NAMALWA (cell line): Measurements from ENCODE around the gene MIPEP.
"Not testable (repeated sequence)": the region's sequence is repeated elsewhere in the genome, so short reads cannot be mapped to it uniquely, and the experiment has no call there.

Experiments used
- DNase-seq: peaks from one replicate; pipeline ENCODE4 v3.0.0-alpha.2; 2015; ENCODE audit warnings: low spot score

The MIPEP gene

DNA sequence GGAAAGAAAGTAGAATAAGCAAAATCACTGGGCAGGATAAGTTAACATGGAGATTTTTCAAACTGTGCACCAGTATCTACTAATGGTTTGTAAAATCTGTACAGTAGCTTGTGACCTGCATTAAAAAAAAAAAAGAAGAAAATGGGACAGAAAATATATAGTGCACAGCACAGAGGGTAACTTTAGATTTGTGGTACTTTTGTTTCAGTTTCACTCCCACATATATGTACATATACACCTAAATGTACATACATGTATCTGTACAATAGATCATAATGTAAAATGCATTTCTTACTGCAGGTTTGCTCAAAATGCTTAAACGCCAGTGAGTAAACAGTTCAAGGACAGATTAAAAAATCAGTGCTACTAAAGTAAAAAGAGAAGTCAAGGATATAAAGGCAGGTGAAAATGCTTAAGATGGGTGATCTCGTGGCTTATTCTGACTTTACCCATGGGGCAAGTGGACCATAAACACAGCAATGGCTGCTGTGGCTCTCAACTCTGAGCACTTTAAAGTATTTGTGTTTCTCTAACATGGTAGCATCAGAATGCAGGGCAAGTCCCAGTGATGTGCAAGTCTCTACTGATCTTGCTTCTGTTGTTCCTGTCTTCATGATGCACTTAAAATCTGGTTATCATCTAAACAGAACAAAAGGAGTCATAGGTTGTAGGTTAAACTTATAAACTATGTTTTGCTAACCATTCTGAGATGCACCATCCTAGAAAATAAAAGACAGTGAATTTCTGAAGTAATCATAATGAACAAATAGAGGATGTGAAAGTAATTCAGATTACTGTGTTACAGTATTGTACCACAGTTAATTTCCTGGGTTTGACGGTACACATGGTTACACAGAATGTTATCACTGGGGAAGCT lies 112.3 kb downstream of the MIPEP start:
- peak; percentile 33 for DNase-seq

DNA sequence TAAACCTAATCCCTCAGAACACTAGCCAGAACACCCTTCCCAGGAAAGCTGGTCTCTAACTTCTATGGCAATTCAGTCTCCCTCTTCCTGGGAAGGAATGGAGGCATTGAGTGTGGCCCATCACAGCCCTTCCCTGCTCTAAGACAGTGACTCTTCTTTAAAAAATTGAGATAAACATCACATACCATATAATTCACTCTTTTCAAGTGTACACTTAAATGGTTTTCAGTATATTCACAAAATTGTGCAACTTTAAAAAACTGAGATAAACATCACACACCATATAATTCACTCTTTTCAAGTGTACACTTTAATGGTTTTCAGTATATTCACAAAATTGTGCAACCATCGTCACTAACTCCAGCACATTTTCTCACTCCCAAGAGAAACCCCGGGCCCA lies 116.5 kb downstream of the MIPEP start:
- DNase-seq = no peak

DNA sequence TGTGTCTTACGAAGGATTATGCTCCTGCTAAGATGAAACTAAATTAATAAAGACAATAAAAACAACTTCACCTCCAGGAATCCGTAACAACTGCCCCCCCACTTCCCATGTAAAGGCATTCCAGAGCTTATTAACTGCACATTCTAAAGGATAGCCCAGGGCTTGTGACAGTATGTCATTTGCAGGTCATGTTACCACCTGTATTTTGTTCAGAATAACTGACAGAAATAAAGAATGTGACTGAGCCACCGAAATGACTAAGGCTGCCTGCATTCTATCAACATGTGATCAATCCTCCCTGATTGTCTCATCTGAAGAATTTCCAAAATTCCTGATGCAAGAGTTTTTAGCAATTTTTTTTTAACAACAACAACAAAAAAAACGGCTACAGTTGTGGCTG lies 117.2 kb downstream of the MIPEP start:
- no peak for DNase-seq

DNA sequence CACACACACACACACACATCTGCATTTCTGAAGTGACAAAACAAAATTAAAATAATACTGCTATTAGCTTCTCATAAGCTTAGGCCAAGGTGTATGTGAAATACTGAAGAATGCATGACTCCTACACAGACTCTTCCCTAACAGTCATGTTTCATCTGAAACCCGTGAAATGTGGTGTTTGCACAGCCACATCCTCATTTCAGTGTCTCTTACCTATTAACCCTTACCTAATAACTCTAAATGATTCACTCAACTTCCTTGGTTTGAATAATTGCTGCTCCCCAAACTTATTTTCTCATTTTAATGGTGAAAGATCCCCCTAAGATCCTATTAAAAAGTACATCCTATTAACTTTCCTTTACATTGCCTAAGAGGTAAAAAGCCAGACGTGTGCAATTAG lies 117.6 kb downstream of the MIPEP start:
- no peak for DNase-seq

DNA sequence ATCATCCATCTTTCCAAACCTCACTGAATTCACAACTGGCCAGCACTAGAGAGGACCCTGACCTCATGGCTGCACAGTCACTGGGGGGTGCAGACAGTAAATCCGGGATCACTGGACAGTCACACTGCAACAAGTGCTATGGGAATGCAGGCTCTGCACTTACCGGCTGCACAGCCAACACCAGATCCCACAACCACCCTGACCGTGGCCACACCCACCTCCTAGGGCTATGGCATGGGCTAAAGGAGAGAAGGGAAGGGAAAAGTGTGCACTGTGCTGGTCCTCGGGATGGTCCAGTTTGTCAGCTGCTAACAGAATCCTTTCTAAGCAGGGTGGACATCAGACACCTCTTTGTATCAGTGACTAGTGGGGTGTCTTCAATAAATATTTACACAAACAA lies 118.2 kb downstream of the MIPEP start:
- DNase-seq = no peak

DNA sequence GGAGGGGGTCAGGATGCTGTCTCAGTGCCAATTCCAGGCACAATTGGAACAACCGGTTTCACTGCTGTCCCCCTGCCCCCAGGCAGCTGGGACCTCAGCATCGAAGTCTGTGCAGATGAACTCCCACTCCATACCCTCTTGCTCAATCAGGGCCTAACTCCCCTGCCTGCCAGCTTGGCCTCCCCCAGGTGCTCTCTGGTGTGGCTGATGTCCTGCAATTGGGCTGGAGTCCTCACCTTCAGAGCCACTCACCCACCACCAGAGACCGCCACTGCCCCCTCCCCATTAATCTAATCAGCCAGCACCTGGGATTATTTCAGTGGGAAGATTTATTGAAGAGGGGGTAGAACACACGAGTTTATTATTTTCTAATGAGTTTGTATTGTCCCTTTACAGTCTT lies 118.8 kb downstream of the MIPEP start:
- DNase-seq = no peak

DNA sequence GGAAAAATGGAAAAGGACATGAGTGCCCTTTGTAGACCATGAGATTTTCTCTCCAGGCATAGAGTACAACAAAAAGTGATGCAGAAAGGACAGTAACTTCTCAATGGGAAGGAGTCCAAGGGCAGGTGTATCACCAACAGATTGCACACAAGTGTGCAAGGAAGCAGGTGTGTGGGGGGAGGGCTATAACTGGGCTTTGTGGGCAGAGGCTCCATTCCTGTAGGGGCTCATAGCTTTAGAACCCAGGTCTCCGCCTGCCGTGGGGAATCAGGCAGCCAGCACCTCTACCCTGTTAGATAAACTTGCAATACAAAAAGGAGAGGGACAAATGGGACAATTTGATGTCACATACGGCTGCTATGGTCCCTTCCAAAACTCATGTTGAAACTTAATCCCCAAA lies 119.8 kb downstream of the MIPEP start:
- DNase-seq = no peak

DNA sequence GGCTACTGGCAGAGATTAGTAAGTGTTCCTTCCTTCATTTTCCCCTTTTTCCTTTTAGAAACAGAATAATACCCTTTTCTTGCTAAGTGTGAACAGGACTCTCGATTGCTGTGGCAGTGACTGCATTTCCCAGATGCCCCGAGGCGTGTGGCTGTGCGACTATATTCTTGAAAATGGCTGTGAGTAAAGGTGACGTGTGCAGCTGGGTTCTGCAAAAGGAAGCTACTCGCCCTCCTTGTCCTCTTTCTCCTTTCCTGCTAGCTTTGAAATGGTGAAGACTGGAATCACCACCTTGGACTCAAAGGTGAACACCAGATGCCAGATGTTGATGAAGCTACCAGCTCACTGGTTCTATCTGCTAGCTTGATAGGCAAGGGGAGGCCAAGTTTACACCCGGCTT lies 121.4 kb downstream of the MIPEP start:
- DNase-seq = no peak

DNA sequence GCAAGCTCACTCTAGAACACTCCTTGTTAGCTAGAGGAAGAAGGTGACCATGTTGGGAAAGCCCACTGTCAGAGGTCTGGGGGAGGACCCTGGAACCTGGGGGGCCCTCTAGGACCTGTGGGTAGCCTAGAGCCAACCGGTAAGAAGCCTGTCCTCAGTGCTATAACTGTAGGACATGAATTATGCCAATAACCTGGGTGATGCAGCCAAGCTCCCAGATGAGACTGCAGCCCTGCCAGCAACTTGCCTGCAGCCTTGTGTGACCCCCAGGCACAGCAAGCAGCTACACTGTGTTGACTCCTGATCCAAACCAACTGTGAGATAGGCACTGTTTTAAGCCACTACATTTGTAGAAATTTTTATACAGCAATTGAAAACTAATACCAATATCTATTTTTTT lies 122.3 kb downstream of the MIPEP start:
- no peak for DNase-seq

DNA sequence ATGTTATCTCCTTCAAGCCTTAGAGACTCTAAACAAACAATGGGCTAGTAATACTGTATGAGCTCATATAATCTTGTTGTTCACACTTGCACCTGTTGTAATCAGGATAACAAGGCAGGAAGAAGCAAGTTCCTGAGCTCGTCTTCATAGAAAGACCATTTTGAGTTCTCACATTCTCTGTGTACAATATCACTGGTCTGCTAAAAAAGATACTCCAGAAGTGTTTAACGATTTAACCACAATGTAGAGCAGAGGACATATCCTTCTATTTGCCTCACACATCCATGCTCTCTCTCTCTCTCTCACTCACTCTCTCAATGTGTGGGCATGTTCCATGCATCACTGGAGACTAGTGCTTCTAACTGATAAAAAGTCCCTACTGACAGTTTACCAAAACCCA lies 122.9 kb downstream of the MIPEP start:
- DNase-seq = no peak

DNA sequence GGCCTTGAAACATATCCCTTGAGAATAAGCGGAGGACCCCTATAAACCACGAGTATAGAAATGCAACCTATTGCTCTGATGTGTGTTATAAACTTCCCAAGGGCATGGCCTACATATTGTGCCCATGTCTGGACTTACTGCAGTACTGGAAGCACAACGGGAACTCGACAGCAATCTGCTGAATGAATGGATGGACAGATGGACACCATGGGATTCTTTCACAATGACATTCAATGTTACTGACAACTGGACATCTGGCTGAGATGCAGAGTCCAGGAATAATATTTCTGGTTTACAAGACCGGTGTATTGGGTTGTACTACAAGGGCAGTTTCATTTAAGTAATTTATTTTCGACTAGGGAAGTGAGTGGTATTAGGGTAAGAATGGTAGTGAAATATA lies 123.7 kb downstream of the MIPEP start:
- DNase-seq = no peak

DNA sequence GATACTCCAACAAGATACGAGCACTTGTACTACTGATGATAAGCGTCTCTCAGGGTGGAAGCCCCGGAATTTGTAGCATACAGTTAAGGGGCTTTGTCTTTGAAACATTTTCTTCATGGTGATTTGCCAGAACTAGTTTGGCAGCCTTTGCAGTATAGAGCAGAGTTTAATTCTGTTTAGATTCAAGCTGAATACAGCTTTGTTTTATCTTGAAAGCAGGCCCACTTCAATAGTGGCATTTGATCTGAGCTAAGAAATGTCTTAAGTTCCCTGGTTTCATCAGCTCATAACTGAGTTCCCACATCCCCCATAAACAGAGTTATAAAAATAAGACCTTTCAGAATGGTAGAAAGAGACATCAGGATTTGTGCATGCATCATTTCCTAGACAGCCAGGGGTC lies 125.9 kb downstream of the MIPEP start:
- DNase-seq = no peak

DNA sequence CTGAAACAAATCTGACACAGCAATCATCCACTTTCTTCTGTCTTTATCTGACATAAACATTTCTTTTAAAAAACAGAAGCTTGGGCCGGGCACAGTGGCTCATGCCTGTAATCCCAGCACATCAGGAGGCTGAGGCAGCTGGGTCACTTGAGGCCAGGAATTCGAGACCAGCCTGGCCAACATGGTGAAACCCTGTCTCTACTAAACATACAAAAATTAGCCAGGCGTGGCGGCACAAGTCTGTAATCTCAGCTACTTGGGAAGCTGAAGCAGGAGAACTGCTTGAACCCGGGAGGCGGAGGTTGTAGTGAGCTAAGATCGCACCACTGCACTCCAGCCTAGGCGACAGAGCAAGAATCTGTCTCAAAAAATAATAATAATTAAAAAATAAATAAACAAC lies 127.4 kb downstream of the MIPEP start:
- not testable (repeated sequence) for DNase-seq

DNA sequence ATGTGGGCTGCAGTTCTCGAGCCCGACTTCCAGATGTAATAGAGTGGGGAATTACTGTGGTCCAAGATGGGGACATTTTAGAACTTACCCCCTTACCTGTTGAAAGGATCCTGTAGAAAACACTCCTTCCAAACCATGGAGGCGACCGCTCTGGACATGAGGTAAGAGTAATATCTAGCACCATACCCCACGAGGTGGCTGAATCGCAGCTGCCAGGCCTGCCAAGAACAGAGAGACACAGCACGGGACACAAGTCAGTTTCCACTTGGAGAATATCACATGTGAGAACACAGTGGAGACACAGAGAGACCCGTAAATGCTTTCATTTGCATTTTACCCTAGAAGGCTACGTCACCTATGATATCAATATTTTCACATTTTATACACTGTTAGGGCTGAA lies 129.2 kb downstream of the MIPEP start:
- DNase-seq = no peak

DNA sequence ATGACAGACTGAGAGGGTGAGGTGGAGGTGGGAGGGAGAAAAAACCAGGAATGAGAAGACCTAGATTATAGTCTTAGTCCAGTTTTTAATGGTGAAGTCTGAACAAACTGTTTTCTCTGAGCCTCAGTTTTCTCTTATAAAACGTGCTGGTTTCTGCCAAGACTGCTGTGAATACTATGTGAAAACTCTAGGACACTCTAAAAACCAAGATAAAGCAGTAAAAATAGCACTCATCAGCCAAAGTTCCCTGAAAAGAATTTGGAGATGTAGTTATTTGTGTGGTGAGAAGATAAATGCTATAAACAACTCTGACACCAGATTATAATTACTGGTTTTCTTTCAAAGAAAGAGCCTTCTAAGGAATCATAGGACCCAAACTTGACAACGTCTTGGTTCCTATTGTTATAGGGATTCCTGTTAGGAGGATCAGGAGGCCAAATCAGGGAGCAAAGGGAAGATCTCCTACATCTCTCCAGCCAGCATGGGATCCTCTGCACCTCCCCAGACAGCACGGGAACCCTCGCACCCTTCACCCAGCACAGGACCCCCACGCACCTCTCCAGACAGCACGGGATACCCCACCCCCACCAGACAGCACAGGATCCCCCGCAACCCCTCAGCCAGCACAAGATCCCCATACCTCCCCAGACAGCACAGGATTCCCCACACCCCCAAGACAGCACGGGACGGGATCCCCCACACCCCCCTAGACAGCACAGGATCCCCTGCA lies 130.2 kb downstream of the MIPEP start:
- no peak for DNase-seq

DNA sequence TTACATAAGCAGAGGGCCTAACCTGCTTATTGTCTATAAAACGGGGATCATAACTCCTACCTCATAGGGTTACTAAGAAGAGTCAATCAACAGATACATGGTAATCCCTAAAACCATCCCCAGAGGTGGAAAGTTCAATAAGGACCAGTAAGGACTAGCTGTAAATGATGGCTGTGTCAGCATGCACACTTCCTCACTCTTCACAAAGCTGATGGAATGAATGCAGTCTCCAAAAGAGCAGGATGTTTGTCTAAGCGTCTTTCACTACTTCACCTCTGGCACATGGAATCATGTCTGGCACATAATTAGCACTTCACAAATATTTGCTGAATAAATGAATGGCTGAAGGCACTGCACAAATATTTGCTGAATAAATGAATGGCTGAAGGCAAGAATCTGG lies 134.2 kb downstream of the MIPEP start:
- DNase-seq = no peak

DNA sequence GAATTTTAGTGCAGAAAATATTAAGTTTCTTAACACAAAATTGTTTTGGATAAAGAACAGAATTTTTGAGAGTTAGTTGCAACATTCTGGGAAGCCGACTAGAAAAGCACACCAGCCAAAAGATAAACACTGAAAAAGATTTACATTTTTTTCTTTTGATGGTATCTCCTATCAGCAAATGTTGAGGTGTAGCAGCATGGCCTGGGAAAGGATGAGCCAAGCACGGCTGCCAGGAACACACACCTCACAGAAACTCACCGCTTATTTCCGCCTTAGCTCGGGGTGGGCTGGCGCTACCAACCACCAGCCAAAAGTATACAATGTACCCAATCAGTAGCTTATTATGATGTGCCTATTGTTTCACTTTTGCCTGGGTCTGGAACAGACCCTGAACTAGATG lies 134.7 kb downstream of the MIPEP start:
- DNase-seq = no peak

DNA sequence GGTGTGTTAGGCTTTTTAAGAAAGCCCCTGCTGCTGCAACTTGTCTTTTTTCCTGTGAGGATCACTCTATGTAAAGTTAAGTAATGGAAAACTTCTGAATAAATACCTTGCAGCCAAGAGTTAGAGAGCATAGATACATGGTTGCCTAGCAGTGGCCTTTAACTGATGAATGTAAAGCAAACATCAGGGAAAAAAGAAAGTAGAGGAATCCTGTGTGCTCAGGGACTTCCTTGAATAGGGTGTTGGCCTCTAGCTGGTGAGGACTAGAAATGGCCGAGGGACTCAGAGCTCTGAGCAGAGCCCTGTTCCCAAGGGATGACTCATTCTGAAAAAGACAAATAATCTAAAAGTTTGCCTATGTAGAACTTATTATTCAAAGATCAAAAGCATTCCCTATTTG lies 135.7 kb downstream of the MIPEP start:
- DNase-seq = no peak

DNA sequence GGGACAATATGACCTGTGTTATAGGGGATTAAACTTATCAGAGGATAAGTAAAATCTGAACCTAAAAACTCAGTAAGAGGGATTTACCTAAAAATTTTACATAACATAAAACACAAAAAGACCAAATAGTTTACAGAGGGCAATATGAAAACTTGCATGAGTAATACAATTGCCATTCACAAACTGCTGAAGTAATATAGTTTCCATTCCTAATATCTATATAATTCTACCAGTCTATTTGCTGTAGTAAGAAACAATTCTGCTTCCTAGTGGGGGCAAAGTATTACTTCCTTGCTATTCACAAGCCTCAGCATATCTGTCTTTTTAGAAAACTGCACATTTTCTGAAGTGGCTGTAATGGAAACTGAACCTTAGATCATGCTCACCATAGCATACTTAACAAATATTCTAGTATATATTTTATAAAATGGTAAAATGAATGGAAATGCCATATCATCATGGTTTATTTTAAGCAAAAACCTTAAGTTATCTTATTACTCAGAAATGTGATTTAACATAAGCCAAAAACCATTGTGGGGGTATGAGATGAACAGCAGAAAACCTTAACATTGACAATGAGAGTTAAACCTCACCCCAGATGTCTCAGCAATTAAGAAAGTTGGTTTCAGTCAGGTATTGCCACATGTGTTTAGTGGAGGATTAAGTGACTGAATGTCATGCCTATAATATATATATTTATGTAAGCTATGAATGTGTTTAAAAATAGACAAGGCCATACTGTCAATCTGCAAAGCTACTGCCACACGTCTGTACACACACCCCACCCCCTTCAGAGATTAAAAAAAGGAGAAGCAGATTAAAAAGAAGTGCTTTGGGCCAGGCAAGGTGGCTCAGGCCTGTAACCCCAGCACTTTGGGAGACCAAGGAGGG lies 136.8 kb downstream of the MIPEP start:
- DNase-seq = no peak

DNA sequence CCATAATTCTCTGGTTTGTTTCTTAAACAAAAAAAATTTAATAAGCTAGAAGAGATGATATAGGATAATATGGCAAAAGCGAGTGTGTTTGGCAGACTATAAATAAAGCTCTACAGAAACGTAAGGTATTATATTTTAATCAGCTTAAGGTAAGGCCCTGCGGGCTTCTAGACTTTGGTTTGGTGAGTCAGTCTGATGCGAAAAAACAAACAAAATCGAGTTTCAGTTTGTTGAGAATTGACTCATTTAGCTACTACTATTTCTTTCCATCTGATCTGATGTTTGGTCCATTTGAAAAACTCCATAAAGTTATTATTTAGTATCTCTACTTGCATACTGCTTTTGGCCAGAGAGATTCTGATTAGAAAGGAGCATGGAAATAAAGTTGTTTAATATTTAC lies 138.0 kb downstream of the MIPEP start:
- no peak for DNase-seq

DNA sequence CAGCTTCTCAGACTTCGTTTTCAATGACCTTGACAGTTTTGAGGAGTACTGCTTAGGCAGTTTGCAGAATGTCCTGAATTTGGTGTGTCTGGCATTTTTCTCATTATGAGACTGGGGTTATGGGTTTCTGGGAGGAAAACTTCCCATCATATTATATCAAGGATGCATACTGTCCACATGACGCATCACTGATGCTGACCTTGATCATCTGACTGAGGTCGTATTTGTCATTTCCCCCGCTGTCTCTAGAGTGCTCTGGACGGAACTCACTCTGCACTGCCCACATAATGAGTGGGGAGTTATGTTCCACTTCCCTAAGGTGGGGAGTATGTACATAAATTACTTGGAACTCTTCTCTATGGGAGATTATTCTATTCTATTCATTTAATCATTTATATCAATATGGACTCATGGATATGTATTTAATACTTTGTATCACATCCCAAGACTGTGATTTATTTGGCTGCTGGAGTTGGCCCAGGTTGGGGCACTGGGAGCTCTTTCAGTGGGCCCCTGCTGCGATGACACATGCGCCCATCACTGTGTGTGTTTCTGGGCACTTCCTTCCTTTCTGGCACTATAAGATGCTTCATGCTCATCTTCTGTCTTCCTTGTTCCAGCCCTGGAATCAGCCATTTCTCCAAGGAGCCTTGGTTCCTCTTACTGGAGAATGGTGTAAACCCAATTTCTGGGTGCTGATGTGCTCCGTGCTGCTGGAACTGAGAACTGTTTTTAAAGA lies 138.6 kb downstream of the MIPEP start:
- DNase-seq = no peak

DNA sequence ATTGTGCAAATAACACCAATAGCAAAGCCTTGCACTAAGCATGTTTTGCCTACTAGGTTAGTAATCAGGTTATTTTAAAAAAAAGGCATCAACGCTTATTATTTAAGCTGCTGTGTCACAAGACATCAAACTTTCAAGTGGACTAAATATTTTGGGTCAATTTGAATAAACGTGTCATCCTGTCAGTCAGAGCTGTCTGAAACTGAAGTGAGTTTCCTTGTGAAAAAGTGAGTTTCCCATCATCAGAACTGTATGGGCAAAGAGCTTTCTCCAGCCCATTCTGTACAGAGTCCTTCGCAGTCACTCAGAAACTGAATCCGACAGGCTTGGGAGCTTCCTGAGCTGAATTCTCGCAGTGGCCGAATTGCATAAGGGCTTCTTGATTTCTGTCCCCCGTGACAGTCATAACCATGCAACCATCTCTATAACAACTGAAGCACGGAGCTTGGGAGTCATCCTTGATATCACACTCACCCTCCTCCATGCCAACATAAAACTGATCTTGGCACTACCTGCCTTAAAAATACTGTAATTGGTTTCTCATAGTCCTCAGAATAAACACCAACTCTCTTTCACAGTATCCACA lies 139.8 kb downstream of the MIPEP start:
- DNase-seq = no peak
